MV-4-11 (cell line): ENCODE measurements around the gene CLEC9A.
"Not testable (repeated sequence)": the region's sequence is repeated elsewhere in the genome, so short reads cannot be mapped to it uniquely, and the experiment has no call there.

Experiments
- DNase-seq: peaks from one replicate; lab custom pipeline; 2025; lab: John Stamatoyannopoulos, UW

CLEC9A gene

GRCh38 chr12:10030446-10030845 lies at the start of gene CLEC9A:
Gene CLEC9A, plus strand, starts transcription at chr12:10030682. Its CDS starts 22,006 bp downstream, at chr12:10052688.
- no peak for DNase-seq

GRCh38 chr12:9991876-9992275 lies 38.6 kb upstream of the CLEC9A start:
- DNase-seq = peak; percentile 49

- DNase-seq = peak; percentile 58
Measured at GRCh38 chr12:9992296-9992695, 38.2 kb upstream of the CLEC9A start.

- no peak for DNase-seq
Measured at GRCh38 chr12:9999016-9999415, 31.5 kb upstream of the CLEC9A start, which contains the start of gene CLEC1B. Gene CLEC1B, minus strand, starts transcription at chr12:9999121. Its CDS starts 21 bp downstream, at chr12:9999100.

GRCh38 chr12:10001171-10001776 lies 29.2 kb upstream of the CLEC9A start:
- no peak for DNase-seq

GRCh38 chr12:10012630-10013330 lies 17.7 kb upstream of the CLEC9A start:
- no peak for DNase-seq

GRCh38 chr12:10015450-10015849 lies 15.0 kb upstream of the CLEC9A start:
- DNase-seq = no peak

- DNase-seq = peak; percentile 8
Measured at GRCh38 chr12:10016881-10017280, 13.6 kb upstream of the CLEC9A start.

- peak; percentile 48 for DNase-seq
Measured at GRCh38 chr12:10018386-10018785, 12.1 kb upstream of the CLEC9A start.

GRCh38 chr12:10021342-10021741 lies 9.1 kb upstream of the CLEC9A start:
- DNase-seq = no peak

GRCh38 chr12:10025236-10025635 lies 5.2 kb upstream of the CLEC9A start:
- peak; percentile 74 for DNase-seq

GRCh38 chr12:10026666-10027065 lies 3.8 kb upstream of the CLEC9A start:
- not testable (repeated sequence) for DNase-seq

- DNase-seq = peak; percentile 71
Measured at GRCh38 chr12:10027311-10027710, 3.2 kb upstream of the CLEC9A start.

- DNase-seq = peak; percentile 98
Measured at GRCh38 chr12:10027721-10028120, 2.8 kb upstream of the CLEC9A start.

- no peak for DNase-seq
Measured at GRCh38 chr12:10031321-10031720, 839 bp downstream of the CLEC9A start.

- DNase-seq = no peak
Measured at GRCh38 chr12:10031771-10032175, 1.3 kb downstream of the CLEC9A start.

- DNase-seq = peak; percentile 50
Measured at GRCh38 chr12:10033783-10034545, 3.5 kb downstream of the CLEC9A start.

GRCh38 chr12:10042167-10042566 lies 11.7 kb downstream of the CLEC9A start:
- no peak for DNase-seq

- peak; percentile 89 for DNase-seq
Measured at GRCh38 chr12:10048526-10048925, 18.0 kb downstream of the CLEC9A start.

- DNase-seq = peak; percentile 45
Measured at GRCh38 chr12:10052193-10052913, 21.9 kb downstream of the CLEC9A start.

GRCh38 chr12:10058387-10058786 lies 27.9 kb downstream of the CLEC9A start:
- DNase-seq = no peak

- no peak for DNase-seq
Measured at GRCh38 chr12:10065241-10065640, 34.8 kb downstream of the CLEC9A start.
